Heart left ventricle (tissue), 13 donors: ENCODE measurements around the gene VASN.

ENCODE experiments used
- POLR2A ChIP-seq, 2 donors: fragments of 450-650 bp; IDR thresholded peaks; one replicate each; pipeline ENCODE4 v1.6.1; 2017; ENCODE audit warnings: antibody characterized with exemption in 2 of 2, mild to moderate bottlenecking in 2 of 2, moderate library complexity in 2 of 2
- TF ChIP-seq, protein P1 (sequence below), 12 donors: fragments of 200-600 bp; sonication (generic) in 4 of 12; IDR thresholded peaks; one replicate each; pipeline versions ENCODE4 v1.5.0 to v1.8.0; 2018 to 2022; ENCODE audit warnings: antibody characterized with exemption in 12 of 12, mild to moderate bottlenecking in 5 of 12
- donor health status: ischemic (EF 13 %, LVEDD 7.1; RV severe dilation, severe dysfunction).
- donor health status: DM: no; HTN: yes; CAD: no.
- donor health status: DM: no; HTN: no; CAD: no.
- donor health status: ischemic (EF 25% LVEDD 6.9; RV normal size, moderate dysfunction).
- donor health status: ischemic (EF 25% LVEDD 5.7; RV mildly dilated, moderate dysfunction).
- donor health status: ischemic (EF 35%, LVEDD 5.7; RV mildly dilated, moderate dysfunction).
- donor health status: nonischemic (EF 11% LVEDD 7.7; RV severe dilation, severe dysfunction).
- donor health status: DM: yes; HTN: yes; CAD: no.
- donor health status: PGD.
- donor health status: ischemic (EF 29% LVEDD 5.4; RV normal size, mild dysfunction).
- donor health status: nonischemic (EF 23%, LVEDD 6.1; RV moderate dilation, normal function).

DNA sequence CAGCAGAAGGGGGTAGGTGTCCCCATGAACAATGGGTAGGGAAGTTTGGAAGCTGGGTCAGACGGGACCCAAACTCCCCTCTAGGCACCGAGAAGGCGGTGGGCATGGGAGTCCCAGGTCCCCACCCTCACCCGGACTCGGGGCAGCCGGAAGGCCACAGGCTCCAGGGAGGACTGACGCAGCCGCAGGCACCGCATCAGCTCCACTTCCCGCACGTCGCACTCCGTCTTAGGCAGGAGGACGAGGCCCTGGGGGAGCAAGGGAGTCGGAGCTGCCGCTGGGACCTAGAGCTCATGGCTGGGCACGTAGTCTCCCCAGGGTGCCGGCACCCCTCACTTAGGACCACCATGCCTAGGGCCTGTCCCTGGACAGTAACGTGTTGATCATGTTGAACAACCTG, 13.4 kb upstream of the VASN start:
- TF ChIP-seq, protein P1, sequence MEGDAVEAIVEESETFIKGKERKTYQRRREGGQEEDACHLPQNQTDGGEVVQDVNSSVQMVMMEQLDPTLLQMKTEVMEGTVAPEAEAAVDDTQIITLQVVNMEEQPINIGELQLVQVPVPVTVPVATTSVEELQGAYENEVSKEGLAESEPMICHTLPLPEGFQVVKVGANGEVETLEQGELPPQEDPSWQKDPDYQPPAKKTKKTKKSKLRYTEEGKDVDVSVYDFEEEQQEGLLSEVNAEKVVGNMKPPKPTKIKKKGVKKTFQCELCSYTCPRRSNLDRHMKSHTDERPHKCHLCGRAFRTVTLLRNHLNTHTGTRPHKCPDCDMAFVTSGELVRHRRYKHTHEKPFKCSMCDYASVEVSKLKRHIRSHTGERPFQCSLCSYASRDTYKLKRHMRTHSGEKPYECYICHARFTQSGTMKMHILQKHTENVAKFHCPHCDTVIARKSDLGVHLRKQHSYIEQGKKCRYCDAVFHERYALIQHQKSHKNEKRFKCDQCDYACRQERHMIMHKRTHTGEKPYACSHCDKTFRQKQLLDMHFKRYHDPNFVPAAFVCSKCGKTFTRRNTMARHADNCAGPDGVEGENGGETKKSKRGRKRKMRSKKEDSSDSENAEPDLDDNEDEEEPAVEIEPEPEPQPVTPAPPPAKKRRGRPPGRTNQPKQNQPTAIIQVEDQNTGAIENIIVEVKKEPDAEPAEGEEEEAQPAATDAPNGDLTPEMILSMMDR (IDR thresholded peaks at IDR 0.05), result no peak
- no peak for TF ChIP-seq POLR2A (IDR thresholded peaks at IDR 0.05)
